IPS-11a (cell line): ENCODE data around the gene TIAM2.
"Not testable (repeated sequence)": the region's sequence is repeated elsewhere in the genome, so short reads cannot be mapped to it uniquely, and the experiment has no call there.

Source experiments
- H3K4me3 ChIP-seq: one replicate; pipeline ENCODE4 v1.5.1; 2013; ENCODE audit warnings: low read depth, low read length, control low read depth

Gene TIAM2

GRCh38 chr6:155187994-155188706, 193.0 kb downstream of the TIAM2 start:
- no peak overlapping the region for H3K4me3 ChIP-seq

DNA sequence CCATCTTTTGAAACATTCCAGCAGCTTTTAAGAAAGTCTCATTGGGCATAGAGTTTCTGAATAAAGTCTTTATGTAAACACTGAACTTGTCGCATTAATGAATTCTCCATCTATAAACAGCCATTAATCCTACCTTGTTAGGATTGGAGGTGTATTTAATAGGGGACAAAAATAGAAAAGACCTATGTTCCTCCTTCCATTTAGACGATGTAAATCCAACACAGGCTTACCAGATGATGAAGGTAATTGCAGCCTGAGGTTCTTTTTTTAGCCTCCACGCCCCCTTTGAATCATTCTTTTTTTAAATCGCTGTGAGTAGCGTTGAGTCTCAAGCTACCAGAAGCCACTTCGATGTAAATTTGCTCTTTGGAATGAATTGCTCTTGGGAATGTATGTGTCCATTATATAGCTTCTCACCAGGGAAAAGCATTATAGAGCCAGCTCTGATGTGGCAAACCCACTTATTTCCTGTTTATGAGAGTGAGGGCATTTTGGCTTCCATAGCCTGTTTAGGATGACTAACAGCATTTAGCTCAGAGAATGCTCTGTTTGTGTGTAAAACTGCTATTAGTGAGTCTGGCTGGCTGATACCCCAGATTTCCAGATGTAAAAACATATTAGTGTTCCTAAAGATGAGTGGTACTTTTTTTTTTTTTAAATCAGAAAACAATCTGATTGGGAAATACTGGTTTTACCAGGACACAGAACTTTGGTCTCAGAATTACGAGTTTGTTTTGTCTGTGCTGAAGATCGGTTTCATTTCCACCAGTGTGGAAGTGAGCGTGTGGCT, 193.8 kb downstream of the TIAM2 start:
- no peak overlapping the region for H3K4me3 ChIP-seq

DNA sequence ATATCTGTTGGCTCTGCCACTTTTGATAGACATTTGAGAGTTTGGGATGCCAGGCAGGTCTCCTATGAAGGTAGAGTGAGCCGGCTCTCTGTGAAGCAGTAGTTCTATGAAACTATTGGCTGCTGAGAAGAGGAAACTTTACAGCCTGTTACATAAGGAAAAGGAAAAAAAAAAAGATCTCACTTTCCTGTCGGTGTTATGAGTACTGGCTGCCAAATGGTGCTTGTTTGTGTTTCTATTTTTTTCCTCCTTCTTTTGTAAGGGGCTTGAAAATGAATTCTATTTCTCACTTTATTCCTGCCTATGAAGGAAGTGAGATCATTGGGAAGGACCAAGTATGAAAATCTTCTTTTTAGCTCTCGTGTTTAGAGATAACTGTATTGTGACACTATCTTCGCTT, 195.6 kb downstream of the TIAM2 start:
- no peak overlapping the region for H3K4me3 ChIP-seq

DNA sequence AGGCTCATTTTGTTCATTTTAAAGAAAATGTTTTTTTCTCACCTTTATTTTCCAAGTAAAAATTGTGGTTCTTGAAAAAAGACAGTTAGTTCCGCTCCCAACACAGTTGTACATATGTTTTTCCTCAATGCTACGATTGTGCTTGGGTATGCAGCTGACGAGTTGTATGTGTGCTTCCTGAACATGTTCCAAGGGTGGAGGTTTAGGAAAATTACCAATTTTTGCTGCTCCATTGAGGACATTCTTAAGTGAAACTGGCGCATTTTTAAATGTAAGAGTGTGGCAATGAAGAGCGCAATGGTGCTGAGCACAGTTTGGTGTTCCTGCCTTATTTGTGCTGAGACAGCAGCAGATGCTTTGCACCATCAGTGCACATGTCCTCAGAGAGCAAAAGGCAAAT, 198.4 kb downstream of the TIAM2 start:
- no peak overlapping the region for H3K4me3 ChIP-seq

DNA sequence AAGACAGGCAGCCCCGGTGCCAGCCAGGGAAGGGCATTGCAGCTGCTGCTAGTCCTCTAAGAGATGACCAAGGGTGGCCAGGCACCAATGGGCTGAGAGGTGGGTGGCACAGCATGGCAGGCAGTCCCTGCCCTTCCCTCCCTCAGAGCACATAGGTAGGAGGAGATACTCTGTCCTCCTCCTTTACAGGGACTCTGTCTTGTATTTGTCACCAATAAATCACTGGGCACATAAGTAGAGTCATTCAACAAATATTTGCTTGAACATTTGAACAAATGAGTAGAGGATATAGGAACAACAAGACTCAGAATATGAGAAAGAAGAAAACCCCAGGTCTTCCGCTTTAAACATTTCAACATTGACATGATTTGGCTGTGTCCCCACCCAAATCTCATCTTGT, 199.3 kb downstream of the TIAM2 start:
- H3K4me3 ChIP-seq, result no peak overlapping the region

- no peak overlapping the region for H3K4me3 ChIP-seq
Measured at GRCh38 chr6:155195903-155196302, 200.8 kb downstream of the TIAM2 start.

DNA sequence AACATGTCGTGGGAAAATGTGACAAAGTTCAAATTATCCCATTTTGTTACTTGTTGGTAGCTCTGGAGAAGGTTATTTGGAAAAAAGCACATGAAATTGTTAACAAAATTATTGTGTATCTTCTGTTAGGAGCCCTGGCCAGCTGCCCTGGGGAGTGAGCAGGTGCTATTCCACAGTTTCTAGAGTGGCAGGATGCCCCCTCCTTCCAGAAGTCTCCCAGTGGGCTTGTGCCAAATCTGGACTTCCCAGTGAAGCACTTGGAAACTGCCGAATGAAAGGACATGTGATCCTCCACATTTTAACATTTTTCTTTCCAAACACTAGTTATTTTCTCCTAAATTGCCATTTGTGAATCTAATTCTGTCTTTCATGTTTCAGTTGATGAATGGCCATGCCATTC, 201.8 kb downstream of the TIAM2 start:
- H3K4me3 ChIP-seq, result no peak overlapping the region

GRCh38 chr6:155197932-155198331, 202.8 kb downstream of the TIAM2 start:
- H3K4me3 ChIP-seq, result no peak overlapping the region

DNA sequence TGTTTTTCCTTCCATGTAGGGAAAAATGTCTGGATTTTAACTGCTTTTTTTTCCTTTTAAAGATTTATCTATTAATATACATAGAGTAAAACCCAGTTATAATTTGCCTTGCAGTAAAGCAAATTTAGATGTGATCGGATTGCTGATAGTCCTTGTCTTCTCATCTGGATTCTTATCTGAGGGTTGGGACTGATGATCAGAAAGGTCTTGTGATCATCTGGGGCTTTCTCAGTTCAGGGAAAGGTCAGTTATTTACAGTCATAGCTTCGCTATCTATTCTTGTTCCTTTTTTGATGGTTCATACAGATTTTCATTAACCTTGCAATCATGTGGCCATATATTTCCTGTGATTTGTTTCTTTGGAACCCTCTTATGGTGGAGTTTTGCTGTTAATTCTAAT, 204.9 kb downstream of the TIAM2 start:
- H3K4me3 ChIP-seq, result no peak overlapping the region

GRCh38 chr6:155201461-155202226, 206.5 kb downstream of the TIAM2 start:
- H3K4me3 ChIP-seq, result no peak overlapping the region

- no peak overlapping the region for H3K4me3 ChIP-seq
Measured at GRCh38 chr6:155207223-155207622, 212.1 kb downstream of the TIAM2 start.

GRCh38 chr6:155212106-155212505, 217.0 kb downstream of the TIAM2 start:
- no peak overlapping the region for H3K4me3 ChIP-seq

- no peak overlapping the region for H3K4me3 ChIP-seq
Measured at GRCh38 chr6:155212616-155213380, 217.7 kb downstream of the TIAM2 start.

DNA sequence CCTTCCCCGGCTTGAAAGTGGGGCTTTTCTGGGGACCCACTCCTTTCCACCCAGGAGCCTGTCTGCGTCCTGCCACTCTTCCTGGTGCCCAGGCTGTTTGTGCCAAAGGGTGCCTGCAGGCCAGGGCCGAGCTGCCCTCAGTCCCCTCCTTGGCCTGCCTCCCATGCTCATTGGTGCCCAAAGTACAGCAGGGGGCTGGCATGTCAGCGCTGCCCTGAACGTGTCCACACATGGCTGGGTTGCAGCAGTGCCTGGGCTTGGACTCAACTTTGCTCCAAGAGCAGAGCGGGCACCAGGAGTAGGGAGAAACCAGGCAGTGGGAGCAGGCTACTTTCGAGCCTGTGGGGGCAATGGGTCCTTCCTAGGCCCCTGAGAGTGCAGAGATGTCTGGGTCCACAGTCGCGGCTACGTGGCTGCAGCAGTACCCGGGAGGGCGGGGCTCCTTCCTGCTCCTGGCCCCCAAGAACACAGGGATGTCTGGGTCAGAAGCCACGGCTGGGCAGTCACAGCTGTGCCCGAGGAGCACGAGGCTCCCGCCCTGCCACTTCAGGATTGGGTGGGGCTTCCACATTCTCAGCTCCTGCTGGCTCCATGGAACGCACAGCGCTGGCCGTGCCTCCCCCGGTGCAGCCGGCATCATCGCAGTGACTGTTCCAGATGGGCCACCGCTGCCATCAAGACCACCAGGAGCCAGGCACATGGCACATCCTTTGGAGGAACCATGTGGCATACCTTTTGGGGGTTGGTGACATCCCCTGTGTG, 218.7 kb downstream of the TIAM2 start:
- no peak overlapping the region for H3K4me3 ChIP-seq

DNA sequence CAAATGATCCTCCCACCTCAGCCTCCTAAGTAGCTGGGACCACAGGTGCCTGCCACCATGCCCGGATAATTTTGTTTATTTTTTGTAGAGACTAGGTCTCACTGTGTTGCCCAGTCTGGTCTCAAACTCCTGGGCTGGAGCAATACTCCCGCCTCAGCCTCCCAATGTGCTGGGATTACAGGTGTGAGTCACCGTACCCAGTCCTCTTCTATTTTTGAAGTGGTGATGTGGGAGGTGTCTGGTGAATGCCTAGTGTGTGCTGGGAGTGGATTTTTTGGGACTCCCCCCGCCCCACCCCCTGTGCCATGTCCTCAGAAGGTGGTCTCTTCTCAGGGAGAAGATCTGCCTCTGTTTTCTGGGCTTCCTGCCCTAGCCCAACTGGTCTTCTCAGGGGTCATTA, 220.8 kb downstream of the TIAM2 start:
- H3K4me3 ChIP-seq, result no peak overlapping the region

- H3K4me3 ChIP-seq, result no peak overlapping the region
Measured at GRCh38 chr6:155216312-155217046, 221.4 kb downstream of the TIAM2 start.

- H3K4me3 ChIP-seq, result not testable (repeated sequence)
Measured at GRCh38 chr6:155218711-155219110, 223.6 kb downstream of the TIAM2 start.

- no peak overlapping the region for H3K4me3 ChIP-seq
Measured at GRCh38 chr6:155219299-155219698, 224.2 kb downstream of the TIAM2 start.

DNA sequence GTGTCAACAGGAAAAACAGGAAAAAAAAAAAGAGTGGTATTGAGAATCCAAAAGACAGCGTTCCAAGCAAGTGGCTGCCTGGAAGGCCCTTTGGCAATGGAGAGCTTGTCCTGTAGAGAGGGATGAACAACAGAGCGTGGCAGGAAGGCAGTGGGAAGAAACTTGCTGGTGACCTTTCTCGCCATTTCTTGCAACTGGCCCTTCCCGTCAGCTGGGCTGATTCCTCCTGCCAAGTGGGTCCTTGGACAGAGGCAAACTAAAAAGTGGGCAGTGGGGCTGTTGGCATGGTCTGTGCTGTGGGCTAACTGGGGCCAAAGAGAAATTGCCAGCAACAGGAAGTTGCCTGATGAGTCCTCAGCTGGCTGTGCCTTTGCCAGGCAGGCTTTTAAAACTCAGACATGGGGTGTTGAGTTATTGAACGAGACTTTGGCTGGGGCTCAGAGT, 224.8 kb downstream of the TIAM2 start:
- no peak overlapping the region for H3K4me3 ChIP-seq

GRCh38 chr6:155221086-155221485, 226.0 kb downstream of the TIAM2 start:
- H3K4me3 ChIP-seq, result no peak overlapping the region
